HG03108 (cell line): ENCODE results near the gene PLK1.
"Not testable (repeated sequence)": the region's sequence is repeated elsewhere in the genome, so short reads cannot be mapped to it uniquely, and the experiment has no call there.

Experiments used
- ATAC-seq: cut with Tn5 transposase; IDR thresholded peaks from one replicate; pipeline ENCODE4 v1.9.1; 2021; ENCODE audit warnings: moderate library complexity; ENCODE audit not compliant: unreplicated experiment

PLK1 gene

DNA sequence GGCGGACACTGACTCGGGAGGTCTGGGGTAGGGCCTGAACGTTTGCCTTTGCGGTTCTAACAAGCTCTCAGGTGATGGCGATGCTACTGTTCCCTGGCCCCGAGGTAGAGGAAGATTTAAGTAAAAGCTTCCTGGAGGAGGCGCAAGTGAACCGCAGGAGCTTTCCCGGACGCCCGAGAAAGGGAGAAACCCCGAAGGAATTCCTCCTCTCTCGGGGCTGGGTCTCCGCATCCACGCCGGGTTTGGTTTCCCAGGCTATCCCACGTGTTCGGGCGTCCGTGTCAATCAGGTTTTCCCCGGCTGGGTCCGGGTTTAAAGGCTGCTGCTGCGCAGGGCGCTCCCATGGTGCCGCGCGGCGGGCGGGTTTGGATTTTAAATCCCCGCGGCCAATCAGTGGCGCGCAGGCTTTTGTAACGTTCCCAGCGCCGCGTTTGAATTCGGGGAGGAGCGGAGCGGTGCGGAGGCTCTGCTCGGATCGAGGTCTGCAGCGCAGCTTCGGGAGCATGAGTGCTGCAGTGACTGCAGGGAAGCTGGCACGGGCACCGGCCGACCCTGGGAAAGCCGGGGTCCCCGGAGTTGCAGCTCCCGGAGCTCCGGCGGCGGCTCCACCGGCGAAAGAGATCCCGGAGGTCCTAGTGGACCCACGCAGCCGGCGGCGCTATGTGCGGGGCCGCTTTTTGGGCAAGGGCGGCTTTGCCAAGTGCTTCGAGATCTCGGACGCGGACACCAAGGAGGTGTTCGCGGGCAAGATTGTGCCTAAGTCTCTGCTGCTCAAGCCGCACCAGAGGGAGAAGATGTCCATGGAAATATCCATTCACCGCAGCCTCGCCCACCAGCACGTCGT lies at the start of gene PLK1:
Gene PLK1, plus strand, starts transcription at position 460 of the 844 bp plus-strand sequence. Its CDS starts 44 bp downstream, at position 504.
- peak; percentile 87 for ATAC-seq

DNA sequence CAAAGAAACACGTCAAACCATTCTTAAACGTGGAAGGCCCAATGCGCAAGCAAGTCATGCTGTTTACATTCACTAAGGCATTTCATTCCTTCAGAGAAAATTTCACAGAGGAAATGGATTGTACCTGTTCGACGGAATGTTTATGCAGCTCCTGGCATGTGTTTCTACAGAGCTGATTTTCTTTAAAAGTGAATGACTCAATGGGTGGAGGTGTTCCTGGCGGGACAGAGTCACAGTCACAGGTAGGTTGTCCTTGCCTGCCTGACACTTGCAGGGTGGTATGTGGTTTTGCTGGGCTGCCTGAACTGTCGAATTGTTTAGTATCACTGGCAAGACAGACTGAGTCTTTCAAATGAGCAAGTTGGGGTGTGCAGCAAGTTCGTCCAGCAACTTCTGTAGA lies 49.2 kb upstream of the PLK1 start:
- ATAC-seq: no peak

DNA sequence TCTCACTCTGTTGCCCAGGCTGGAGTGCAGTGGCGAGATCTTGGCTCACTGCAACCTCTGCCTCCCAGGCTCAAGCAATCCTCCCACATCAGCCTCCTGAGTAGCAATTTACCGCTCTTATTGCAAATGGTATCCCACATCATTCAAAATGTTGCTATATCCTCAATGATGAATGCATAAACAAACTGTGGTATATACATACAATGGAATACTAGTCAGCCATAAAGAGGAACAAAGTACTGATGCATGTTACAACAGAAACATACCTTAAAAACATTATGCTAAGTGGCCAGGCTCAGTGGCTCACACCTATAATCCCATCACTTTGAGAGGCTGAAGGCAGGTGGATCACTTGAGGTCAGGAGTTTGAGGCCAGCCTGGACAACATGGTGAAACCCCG lies 46.8 kb upstream of the PLK1 start:
- ATAC-seq: not testable (repeated sequence)

DNA sequence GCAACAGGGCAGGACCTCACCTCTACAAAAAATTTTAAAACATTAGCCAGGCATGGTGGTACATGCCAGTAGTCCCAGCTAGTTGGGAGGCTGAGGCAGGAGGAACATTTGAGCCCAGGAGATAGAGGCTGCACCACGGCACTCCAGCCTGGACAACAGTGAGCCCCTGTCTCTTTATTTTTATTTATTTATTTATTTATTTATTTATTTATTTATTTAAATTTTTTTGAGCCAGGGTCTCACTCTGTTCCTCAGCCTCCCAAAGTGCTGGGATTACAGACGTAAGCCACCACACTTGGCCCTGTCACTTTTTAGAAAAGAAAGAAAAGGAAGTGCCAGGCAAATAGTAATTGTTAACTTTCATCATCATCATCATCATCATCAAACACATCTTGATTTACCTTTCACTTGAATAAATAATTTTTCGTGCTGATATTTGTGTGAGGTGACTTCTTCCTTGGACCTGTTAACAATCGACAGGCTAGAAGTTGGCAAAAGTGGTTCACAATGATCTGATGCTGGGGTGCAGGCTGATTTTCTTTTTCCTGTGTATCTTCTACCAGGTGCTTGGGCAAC lies 44.1 kb upstream of the PLK1 start:
- no peak for ATAC-seq

DNA sequence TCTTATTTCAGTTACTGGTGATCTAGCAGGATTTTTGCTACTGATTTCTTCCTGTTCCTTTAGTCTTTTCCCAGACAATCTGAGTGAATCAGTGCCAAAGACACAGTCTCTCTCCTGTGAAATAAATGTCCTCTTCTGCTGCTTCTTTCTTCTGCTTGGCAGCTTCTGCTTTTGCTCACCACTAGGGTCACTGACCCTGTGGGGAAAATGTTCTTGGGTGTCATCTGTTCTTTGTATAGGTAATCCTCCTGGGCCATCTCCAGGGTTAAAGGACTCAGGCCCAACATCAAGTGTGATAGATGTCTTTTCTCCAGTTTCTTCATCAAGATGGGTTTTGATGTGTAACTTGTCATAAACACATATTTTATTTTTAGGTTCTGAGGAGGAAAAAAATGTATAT lies 42.7 kb upstream of the PLK1 start:
- ATAC-seq: no peak

DNA sequence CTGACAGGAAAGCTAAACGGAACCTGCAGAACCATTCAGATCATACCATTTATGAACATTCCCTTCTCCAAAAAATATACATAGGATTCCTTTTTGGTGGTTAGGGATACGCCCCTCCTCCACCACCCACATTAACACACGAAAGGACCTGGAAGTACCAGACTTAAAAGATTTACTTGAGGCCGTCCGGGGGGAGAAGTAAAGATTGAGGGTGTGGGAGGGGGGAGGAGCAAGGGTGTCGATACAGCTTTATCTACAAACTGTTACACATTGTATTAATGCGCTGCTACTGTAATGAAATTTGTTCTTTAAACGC lies 38.1 kb upstream of the PLK1 start:
- no peak for ATAC-seq

DNA sequence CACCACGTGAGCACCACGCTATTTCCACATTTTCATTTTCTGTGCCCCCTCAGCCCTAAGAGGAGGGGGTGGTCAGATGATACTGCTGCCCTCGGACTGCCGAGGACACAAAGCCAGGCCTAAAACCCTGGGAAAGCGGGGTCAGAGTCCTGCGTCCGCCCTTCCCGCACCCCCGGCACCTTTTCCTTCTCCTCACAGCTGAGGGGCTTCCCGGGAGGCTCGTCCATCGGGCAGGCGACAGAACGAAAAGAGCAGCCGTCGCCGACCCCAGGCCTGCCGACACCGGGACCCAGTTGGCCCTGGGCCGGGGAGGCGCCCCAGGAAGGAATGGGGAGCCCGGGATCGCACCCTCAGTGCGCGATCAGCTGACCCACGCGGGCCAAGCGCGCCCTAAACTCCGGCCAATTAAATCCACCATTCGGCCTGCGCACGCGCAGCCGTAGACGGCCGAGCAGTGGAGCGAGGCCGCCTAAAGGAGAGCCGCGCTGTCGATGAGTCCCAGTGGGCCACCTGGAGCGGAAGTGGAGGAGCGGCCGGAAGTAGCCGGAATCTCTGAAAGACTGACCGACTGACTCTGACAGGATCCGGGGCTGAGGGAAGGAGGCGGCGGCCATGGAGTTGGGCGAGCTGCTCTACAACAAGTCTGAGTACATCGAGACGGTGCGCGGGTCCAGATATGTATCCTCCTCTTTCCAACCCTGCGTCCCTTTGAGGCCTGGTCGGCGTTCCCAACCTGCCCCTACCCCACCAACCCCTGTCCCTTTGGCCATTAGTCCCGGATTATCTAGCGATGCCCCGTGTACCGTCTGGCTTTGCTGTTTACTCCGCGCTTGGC lies 37.5 kb upstream of the PLK1 start, which contains the start of the genes DCTN5 and PALB2:
Gene DCTN5, plus strand, starts transcription at position 536 of the 835 bp plus-strand sequence. Its CDS starts 77 bp downstream, at position 613.
Gene PALB2, minus strand, starts transcription at position 380 of the 835 bp plus-strand sequence. Its CDS starts 153 bp downstream, at position 227.
- ATAC-seq: peak; percentile 97

GRCh38 chr16:23642246-23642774 lies 36.4 kb upstream of the PLK1 start:
- no peak for ATAC-seq

DNA sequence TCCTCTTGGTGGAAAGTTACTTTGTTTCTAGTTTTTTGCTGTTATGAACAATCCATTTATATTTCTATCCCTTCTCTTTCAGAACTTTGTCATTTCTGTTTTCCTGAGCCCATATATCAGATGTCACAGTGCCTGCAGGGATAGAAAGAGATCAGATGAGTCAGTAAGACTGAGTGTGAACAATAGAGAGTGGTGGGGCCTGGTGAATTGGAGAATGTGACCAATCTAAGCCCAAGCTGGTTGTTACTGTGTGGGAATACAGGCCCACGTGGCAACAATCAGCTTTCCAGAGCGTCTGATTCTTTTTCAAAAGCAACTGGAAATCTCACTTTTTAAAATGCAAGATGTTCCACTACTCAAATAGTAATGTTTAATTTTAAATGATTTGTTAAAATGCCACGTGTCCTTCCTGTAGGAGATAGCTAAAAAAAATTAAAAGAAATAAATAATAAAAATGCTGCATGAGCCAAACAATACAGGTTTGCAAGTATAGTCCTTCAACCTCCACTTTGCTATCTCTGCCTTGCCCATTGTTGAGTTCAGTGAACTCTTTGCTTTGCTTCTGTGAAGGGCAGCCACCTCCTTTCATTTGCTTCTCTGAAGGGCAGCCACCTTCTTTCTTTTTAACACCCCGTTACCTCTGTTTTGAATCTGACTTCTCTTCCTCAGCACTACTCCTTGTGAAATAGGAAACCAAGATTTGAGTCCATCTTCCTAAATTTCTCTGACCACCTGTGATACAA lies 27.8 kb upstream of the PLK1 start:
- ATAC-seq: peak; percentile 16

DNA sequence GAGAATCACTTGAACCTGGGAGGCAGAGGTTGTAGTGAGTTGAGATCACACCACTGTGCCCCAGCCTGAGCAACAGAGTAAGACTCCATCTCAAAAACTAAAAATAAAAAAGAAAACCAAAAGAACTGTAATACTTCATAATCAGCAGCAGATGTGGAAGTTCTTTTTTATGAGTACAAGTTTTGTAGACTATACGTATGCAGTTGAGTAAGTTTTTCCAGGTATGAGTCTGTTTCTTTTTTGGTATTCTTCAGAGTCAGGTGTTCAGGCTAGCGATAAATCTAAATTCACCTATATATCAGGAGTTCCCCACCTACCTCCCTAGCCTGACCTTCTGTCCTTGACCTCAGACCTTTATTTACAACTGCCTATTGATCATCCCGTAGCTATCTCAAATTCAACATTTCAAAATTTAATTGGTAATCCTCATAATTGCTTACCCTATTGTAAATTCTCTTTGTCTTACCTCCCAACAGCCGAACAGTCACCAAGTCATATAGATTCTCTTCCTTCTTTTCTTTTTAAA lies 26.7 kb upstream of the PLK1 start:
- ATAC-seq: peak; percentile 36

- no peak for ATAC-seq
Measured at GRCh38 chr16:23663918-23664317, 14.8 kb upstream of the PLK1 start.

- no peak for ATAC-seq
Measured at GRCh38 chr16:23666571-23667354, 11.9 kb upstream of the PLK1 start.

- no peak for ATAC-seq
Measured at GRCh38 chr16:23667355-23667659, 11.4 kb upstream of the PLK1 start.

DNA sequence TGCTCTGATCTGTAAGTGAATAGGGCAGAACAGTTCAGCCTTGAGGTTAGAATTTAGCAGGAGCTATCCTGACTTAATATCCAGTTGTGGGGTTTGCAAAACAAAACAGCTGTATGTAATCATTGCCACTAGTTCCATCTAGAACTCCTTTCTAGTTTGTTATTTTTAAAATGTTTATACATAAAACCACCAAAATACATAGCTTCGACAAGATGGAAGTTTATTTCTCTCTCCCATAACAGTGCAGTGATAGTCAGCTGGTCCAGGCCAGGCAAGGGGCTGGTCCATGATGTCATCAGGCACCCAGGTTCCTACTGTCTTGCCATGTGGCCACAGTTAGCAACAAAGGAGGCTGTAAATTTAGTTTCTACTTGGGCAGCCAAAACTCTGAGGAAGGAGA lies 10.5 kb upstream of the PLK1 start:
- ATAC-seq: no peak

- no peak for ATAC-seq
Measured at GRCh38 chr16:23668873-23669272, 9.8 kb upstream of the PLK1 start.

- peak; percentile 93 for ATAC-seq
Measured at GRCh38 chr16:23670137-23670776, 8.4 kb upstream of the PLK1 start.

GRCh38 chr16:23673971-23674614 lies 4.6 kb upstream of the PLK1 start:
- ATAC-seq: no peak

DNA sequence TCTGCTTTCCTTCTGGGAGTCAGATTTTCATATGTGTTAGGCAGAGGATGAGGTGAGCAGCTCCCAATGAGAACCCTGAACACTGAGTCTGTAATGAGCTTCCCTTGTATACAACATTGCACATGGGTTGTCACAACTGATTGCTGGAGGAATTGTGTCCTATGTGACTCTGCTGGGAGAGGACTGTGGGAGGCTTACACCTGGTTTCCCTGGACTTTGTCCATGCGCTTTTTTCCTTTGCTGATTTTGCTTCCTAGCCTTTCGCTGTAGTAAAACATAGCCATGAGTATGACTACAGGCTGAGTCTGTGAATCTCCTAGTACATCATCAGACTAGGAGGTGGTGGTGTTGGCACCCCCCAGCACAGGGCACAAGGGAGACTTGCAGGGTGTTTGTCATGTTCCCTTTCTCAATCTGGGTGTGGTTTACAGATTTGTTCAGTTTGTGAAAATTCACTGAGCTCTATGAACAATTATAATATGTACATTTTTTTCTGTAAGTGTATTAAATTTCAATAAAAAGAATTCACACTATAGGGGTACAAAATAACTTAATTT lies 1.7 kb upstream of the PLK1 start:
- ATAC-seq: no peak
